Activated CD4-positive, alpha-beta T cell treated with anti-CD3 and anti-CD28 coated beads for 4 hours (primary cell): ENCODE results near the gene CC2D1A.

Source experiments
- DNase-seq, 2 donors: peaks; one replicate each; pipeline ENCODE4 v3.0.0-alpha.2; 2020

CC2D1A gene

GRCh38 chr19:13880059-13881043, 25.6 kb upstream of the CC2D1A start:
- peak; percentile 97 to 99 for DNase-seq

GRCh38 chr19:13881251-13881691, 24.7 kb upstream of the CC2D1A start:
- peak in 1 of 2 donors; percentile 40 for DNase-seq

- DNase-seq: peak; percentile 38
Observed at GRCh38 chr19:13881692-13882418, 24.1 kb upstream of the CC2D1A start.

- DNase-seq: no peak
Observed at GRCh38 chr19:13882419-13882795, 23.6 kb upstream of the CC2D1A start.

GRCh38 chr19:13882836-13883235, 23.2 kb upstream of the CC2D1A start:
- no peak for DNase-seq

GRCh38 chr19:13883516-13884064, 22.4 kb upstream of the CC2D1A start:
- no peak for DNase-seq

GRCh38 chr19:13884726-13885591, 21.0 kb upstream of the CC2D1A start:
- no peak for DNase-seq

GRCh38 chr19:13885826-13886365, 20.1 kb upstream of the CC2D1A start:
- no peak for DNase-seq

GRCh38 chr19:13887018-13887436, 19.0 kb upstream of the CC2D1A start:
- DNase-seq: no peak

- DNase-seq: no peak
Observed at GRCh38 chr19:13887517-13887916, 18.5 kb upstream of the CC2D1A start.

GRCh38 chr19:13888281-13888680, 17.7 kb upstream of the CC2D1A start:
- no peak for DNase-seq

GRCh38 chr19:13890136-13890535, 15.9 kb upstream of the CC2D1A start:
- DNase-seq: no peak

GRCh38 chr19:13892870-13893269, 13.1 kb upstream of the CC2D1A start:
- no peak for DNase-seq

GRCh38 chr19:13894552-13894951, 11.4 kb upstream of the CC2D1A start:
- no peak for DNase-seq

- DNase-seq: no peak
Observed at GRCh38 chr19:13896227-13896626, 9.8 kb upstream of the CC2D1A start.

GRCh38 chr19:13899393-13899792, 6.6 kb upstream of the CC2D1A start:
- DNase-seq: no peak

GRCh38 chr19:13899912-13900584, 6.0 kb upstream of the CC2D1A start:
- no peak for DNase-seq

GRCh38 chr19:13902993-13903555, 2.9 kb upstream of the CC2D1A start:
- no peak for DNase-seq

GRCh38 chr19:13906521-13906904, 512 bp downstream of the CC2D1A start:
- peak; percentile 43 to 45 for DNase-seq

GRCh38 chr19:13906910-13907309, 909 bp downstream of the CC2D1A start:
- no peak for DNase-seq

- no peak for DNase-seq
Observed at GRCh38 chr19:13908674-13909073, 2.7 kb downstream of the CC2D1A start.
